Measurements from ENCODE around the gene SLC35F4. TPM values are rescaled to one million over a fixed set of nuclear protein-coding genes. Genes with fewer than 3 reads are reported as not detected.
"Not testable (repeated sequence)": the region's sequence is repeated elsewhere in the genome, so short reads cannot be mapped to it uniquely, and the experiment has no call there.

Gene SLC35F4
- total RNA-seq, 1 donor from 2014 or later, result not detected

- intact Hi-C loops (cut with micrococcal nuclease), result no loop called here
Observed at GRCh38 chr14:57729208-57730187, 136.4 kb downstream of the SLC35F4 start.

- intact Hi-C loops (cut with micrococcal nuclease), result no loop called here
Observed at GRCh38 chr14:57725399-57726077, 140.4 kb downstream of the SLC35F4 start.

DNA sequence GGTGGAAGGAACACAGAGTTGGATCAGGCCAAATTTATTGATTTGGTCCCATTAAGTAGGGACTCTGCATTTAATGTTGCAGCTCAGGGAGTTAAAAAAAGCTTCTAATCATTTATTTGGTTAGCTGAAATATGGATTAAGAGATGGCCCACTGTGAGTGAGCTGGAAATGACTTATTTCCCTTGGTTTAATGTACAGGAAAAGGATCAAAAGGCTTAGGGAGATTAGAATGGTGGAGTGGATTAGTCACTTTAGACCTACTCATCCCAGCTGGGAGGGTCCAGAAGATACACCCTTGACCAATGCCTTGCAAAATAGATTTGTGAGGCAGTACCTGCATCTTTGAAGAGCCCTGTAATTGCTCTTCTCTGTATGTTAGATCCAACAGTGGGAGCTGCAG lies 143.8 kb downstream of the SLC35F4 start:
- intact Hi-C loops (cut with micrococcal nuclease), result not testable (repeated sequence)

- intact Hi-C loops (cut with micrococcal nuclease), result no loop called here
Observed at GRCh38 chr14:57714487-57714931, 151.4 kb downstream of the SLC35F4 start.

GRCh38 chr14:57712698-57713097 lies 153.2 kb downstream of the SLC35F4 start:
- intact Hi-C loops (cut with micrococcal nuclease), result no loop called here

- intact Hi-C loops (cut with micrococcal nuclease), result no loop called here
Observed at GRCh38 chr14:57712102-57712501, 153.8 kb downstream of the SLC35F4 start.

GRCh38 chr14:57709909-57710308 lies 156.0 kb downstream of the SLC35F4 start:
- intact Hi-C loops (cut with micrococcal nuclease), result no loop called here

DNA sequence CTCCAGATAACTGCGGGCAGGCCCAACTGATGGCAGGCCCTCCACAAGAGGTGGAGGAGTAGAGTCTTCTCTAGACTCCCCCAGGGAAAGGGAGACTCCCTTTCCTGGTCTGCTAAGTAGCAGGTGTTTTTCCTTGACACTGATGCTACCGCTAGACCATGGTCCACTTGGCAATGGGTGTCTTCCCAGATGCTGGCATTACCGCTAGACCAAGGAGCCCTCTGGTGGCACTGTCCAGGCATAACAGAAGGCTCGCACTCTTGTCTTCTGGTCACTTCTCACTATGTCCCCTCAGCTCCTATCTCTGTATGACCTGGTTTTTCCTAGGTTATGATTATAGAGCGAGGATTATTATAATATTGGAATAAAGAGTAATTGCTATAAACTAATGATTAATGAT lies 156.8 kb downstream of the SLC35F4 start:
- intact Hi-C loops (cut with micrococcal nuclease), result not testable (repeated sequence)

DNA sequence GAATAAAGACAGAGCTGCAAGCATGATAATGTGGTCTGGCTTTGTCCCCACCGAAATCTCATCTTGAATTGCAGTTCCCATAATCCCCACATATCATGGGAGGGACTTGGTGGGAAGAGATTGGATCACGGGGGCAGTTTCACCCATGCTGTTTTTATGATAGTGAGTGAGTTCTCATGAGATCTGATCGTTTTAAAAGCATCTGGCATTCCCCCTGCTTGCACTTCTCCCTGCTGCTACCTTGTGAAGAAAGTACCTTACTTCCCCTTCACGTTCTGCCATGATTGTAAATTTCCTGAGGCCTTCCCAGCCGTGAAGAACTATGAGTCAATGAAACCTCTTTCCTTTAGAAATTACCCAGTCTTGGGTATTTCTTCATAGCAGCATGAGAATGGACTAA lies 158.7 kb downstream of the SLC35F4 start:
- intact Hi-C loops (cut with micrococcal nuclease), result no loop called here

GRCh38 chr14:57704763-57705162 lies 161.1 kb downstream of the SLC35F4 start:
- intact Hi-C loops (cut with micrococcal nuclease), result no loop called here

DNA sequence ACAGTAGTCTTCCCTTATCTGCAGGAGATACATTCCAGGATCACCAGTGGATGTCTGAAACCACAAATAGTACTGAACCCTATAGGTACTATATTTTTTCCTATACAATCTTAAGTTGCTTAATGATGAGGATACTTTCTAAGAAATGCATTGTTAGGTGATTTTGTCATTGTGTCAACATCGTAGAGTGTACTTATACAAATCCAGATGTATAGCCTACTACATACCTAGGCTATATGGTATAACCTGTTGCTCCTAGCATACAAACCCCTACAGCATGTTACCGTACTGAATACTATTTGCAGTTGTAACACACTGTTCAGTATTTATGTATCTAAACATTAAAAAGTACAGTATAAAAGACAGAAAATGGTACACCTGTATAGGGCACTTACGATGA lies 165.9 kb downstream of the SLC35F4 start:
- intact Hi-C loops (cut with micrococcal nuclease), result no loop called here

- intact Hi-C loops (cut with micrococcal nuclease), result loop anchor here (2.0 kb wide), 1 partner anchor 380 kb away; no protein-coding TSS in a partner anchor
Observed at GRCh38 chr14:57692671-57693070, 173.2 kb downstream of the SLC35F4 start.

DNA sequence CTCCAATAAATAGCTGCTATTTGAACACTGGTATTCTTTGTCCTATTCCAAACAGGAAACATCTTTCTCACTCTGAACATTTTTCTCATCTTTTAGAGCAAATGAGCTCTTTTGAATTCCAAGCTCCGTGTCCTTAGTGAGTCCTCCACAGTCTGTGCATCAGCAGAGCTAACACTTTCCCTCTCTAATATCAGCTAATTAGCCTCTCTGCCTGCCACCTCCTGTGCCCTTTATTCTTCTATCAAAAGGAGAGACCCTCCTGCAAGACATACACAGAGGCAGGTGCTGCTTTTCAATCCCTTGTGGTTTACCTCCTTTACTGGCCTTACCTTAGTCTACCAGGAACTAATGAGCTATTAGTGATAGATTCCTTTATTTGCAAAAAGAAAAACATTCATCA lies 178.5 kb downstream of the SLC35F4 start:
- intact Hi-C loops (cut with micrococcal nuclease), result no loop called here

- intact Hi-C loops (cut with micrococcal nuclease), result no loop called here
Observed at GRCh38 chr14:57686304-57686703, 179.6 kb downstream of the SLC35F4 start.

DNA sequence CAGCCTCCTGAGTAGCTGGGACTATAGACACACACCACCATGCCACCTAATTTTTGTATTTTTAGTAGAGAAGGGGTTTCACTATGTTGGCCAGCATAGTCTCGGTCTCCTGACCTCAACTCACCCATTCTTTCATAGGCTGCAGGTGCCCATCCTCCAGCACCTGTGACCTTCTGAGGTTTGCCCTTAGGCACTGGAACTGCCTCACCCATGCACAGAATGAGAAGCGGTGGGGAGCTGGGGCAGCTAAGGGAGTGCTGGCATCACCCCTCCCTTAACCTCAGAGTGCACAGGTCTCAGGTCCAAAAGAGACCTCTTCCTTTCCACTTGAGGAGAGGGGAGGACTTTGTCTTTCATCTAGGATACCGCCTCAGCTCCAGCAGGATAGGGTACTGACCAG lies 194.9 kb downstream of the SLC35F4 start:
- intact Hi-C loops (cut with micrococcal nuclease), result no loop called here

GRCh38 chr14:57660208-57660607 lies 205.7 kb downstream of the SLC35F4 start:
- intact Hi-C loops (cut with micrococcal nuclease), result no loop called here

- intact Hi-C loops (cut with micrococcal nuclease), result no loop called here
Observed at GRCh38 chr14:57659052-57659451, 206.8 kb downstream of the SLC35F4 start.

DNA sequence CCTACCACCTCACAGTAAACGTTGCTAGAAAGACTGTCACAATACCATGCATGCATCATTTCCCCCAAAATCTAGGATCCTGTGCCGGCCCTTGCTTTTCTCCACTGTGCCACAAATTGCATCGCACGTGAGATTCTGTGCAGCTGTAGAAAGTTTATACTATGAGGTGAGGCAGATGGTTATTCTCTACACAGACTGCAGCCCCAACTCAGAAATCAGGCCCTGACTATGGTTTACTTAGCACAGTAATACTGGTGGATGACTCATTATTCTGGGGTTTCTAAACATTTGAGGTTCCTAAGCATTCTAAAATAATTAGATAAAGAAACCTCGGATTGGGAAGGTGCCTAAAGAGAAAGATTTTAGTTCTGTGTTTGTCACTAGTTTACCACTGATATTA lies 208.4 kb downstream of the SLC35F4 start:
- intact Hi-C loops (cut with micrococcal nuclease), result no loop called here

- intact Hi-C loops (cut with micrococcal nuclease), result no loop called here
Observed at GRCh38 chr14:57656853-57657252, 209.0 kb downstream of the SLC35F4 start.

DNA sequence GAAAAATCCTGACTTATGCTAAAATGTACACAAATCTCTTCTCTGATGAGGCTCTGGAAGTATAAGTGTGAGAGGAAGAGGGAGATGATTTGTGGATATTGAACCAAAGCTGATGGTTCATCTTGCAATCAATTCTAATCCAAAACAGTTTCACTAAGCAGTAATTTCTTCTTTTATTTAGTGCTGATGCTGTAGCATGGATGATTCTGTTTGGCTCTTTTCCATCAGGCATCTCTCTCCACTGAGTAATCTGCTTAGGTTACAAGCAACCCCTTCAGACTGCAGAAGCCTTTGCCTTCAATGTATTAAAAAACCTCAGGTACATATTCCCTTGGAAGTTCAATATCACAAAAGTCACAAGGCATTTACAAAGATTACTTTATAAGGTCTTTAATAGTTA lies 213.1 kb downstream of the SLC35F4 start:
- intact Hi-C loops (cut with micrococcal nuclease), result no loop called here

DNA sequence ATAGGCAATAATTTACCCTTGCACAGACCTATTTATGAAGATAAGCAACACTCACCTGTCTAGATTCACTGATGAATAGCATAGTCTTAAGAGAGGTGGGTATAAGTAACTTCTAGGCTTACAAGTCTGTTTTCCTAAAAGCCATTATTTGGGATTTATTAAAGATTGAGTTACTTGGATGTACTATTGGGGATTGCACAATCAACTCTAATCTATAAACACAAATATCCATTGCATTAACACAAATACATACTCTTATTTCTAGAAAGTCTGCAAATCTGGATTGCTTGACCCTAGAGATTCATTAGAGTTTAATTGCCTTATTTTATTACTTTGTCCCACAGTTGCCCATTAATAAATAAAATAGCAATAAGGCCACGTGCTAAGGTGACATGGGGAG lies 224.1 kb downstream of the SLC35F4 start:
- intact Hi-C loops (cut with micrococcal nuclease), result no loop called here

GRCh38 chr14:57640036-57640435 lies 225.9 kb downstream of the SLC35F4 start:
- intact Hi-C loops (cut with micrococcal nuclease), result no loop called here

Data from T-helper 1 cell treated with Interleukin-12 subunit alpha and Interleukin-12 subunit beta and Interleukin-4 antibody, amounts not matched to agents 30 ng/mL and 1 ng/mL, for 36 hours (primary cell).